OCI-LY7 (cell line): ENCODE measurements around the gene KCNH6. TPM values are rescaled to one million over a fixed set of nuclear protein-coding genes. Genes with fewer than 3 reads are reported as not detected.

Experiments
- BruUV-seq: library from RNA; stranded (reverse); fragments of 400-500 nt; replicated peaks from 2 replicates; lab custom pipeline; 2021; lab: Mats Ljungman, UMichigan
- CTCF ChIA-PET: fragments of 300-600 bp; sonication (Branson Sonifier 250); formaldehyde crosslinking; loops from one replicate; lab custom pipeline; 2022; ENCODE audit warnings: antibody characterized with exemption; ENCODE audit not compliant: unreplicated experiment; lab: Charles Lee
- POLR2A ChIA-PET: fragments of 300-600 bp; sonication (Branson Sonifier 250); formaldehyde crosslinking; loops from one replicate; lab custom pipeline; 2022; ENCODE audit warnings: antibody characterized with exemption; lab: Charles Lee
- DNase-seq: peaks from one replicate; pipeline ENCODE4 v3.0.0-alpha.2; 2015; ENCODE audit warnings: low spot score
- H2AFZ ChIP-seq: fragments of 200-600 bp; sonication (generic), shearing (Covaris generic); 2 replicates; pipeline ENCODE4 v1.6.1; 2014; ENCODE audit warnings: mild to moderate bottlenecking, antibody characterized with exemption, low read length, moderate library complexity
- H3K27ac ChIP-seq: fragments of 200-600 bp; sonication (generic); 2 replicates; pipeline ENCODE4 v1.5.1; 2014; ENCODE audit warnings: mixed run types, low read depth, mild to moderate bottlenecking, moderate library complexity, low read length, inconsistent platforms; ENCODE audit not compliant: poor library complexity, severe bottlenecking
- H3K36me3 ChIP-seq: fragments of 200-600 bp; sonication (generic); 2 replicates; pipeline ENCODE4 v1.6.1; 2014; ENCODE audit warnings: mild to moderate bottlenecking, antibody characterized with exemption, low read length, moderate library complexity, mixed read lengths; ENCODE audit not compliant: insufficient read depth
- H3K4me1 ChIP-seq: fragments of 200-600 bp; sonication (generic); 2 replicates; pipeline ENCODE4 v1.5.1; 2014; ENCODE audit warnings: mild to moderate bottlenecking, low read length; ENCODE audit not compliant: insufficient read depth, poor library complexity, severe bottlenecking
- H3K4me2 ChIP-seq: fragments of 200-600 bp; sonication (generic); 2 replicates; pipeline ENCODE4 v1.6.1; 2014; ENCODE audit warnings: mild to moderate bottlenecking, low read length
- H3K4me3 ChIP-seq: fragments of 200-600 bp; sonication (generic); 2 replicates; pipeline ENCODE4 v1.5.1; 2014; ENCODE audit warnings: mild to moderate bottlenecking, low read depth, low read length; ENCODE audit not compliant: poor library complexity, severe bottlenecking
- H3K79me2 ChIP-seq: fragments of 200-600 bp; sonication (generic); 2 replicates; pipeline ENCODE4 v1.6.1; 2016; ENCODE audit warnings: low read depth, mild to moderate bottlenecking, low read length, moderate library complexity, mixed read lengths; ENCODE audit not compliant: insufficient read depth
- H3K9me2 ChIP-seq: fragments of 200-600 bp; sonication (generic); 2 replicates; pipeline ENCODE4 v1.6.1; 2016; ENCODE audit warnings: mild to moderate bottlenecking, low read length, mixed read lengths; ENCODE audit not compliant: insufficient read depth
- H3K9me3 ChIP-seq: fragments of 200-600 bp; sonication (generic); 2 replicates; pipeline ENCODE4 v1.6.1; 2014; ENCODE audit warnings: mild to moderate bottlenecking, mixed run types, low read length, mixed read lengths
- H4K20me1 ChIP-seq: fragments of 200-600 bp; sonication (generic); 2 replicates; pipeline ENCODE4 v1.6.1; 2014; ENCODE audit warnings: mild to moderate bottlenecking, antibody characterized with exemption, low read length, moderate library complexity, mixed read lengths; ENCODE audit not compliant: insufficient read depth
- CTCF ChIP-seq: fragments of 200-600 bp; sonication (generic); conservative IDR thresholded peaks from 2 replicates; pipeline ENCODE4 v1.5.1; 2014; ENCODE audit warnings: mild to moderate bottlenecking, antibody characterized with exemption, low read length, moderate library complexity, mixed read lengths
- EZH2phosphoT487 ChIP-seq: fragments of 200-600 bp; sonication (generic); IDR thresholded peaks from 2 replicates; pipeline ENCODE4 v1.6.1; 2018; ENCODE audit warnings: low read depth, borderline replicate concordance, mild to moderate bottlenecking, mixed run types, antibody characterized with exemption, low read length, moderate library complexity, mixed read lengths
- intact Hi-C: fragments of 100-400 bp; cut with micrococcal nuclease; formaldehyde crosslinking; loops from one replicate; pipeline ENCODE4 v1.10.0; 2022; ENCODE audit not compliant: unreplicated experiment
- total RNA-seq, 2 experiments: library from RNA; depleted of rRNA in 1 of 2; stranded (reverse); fragments of >200 nt in 1 of 2; shearing (Covaris generic) in 1 of 2; gene quantifications; 2 replicates each; pipeline ENCODE4 v1.2.3, GENCODE V29; 2014 to 2022

KCNH6 gene
- total RNA-seq, 2 experiments from 2014 or later = not detected

GRCh38 chr17:63528183-63528582 is 5.0 kb downstream of the KCNH6 start:
- ChIA-PET POLR2A (no interaction called here), CTCF (no interaction called here)
- no peak overlapping the region for H3K4me3 ChIP-seq
- no peaks in the 10 kb centered on the region for H3K79me2 ChIP-seq
- no peak for TF ChIP-seq EZH2phosphoT487
- no peak overlapping the region for H3K4me2 ChIP-seq
- no peak overlapping the region for H2AFZ ChIP-seq
- no peaks in the 10 kb centered on the region for H3K9me2 ChIP-seq
- no TSS peak for BruUV-seq
- no peaks in the 10 kb centered on the region for H3K9me3 ChIP-seq
- intact Hi-C loops = no loop called here
- no peak overlapping the region for H3K27ac ChIP-seq
- H4K20me1 ChIP-seq = no peaks in the 10 kb centered on the region
- H3K4me1 ChIP-seq = no peaks in the 10 kb centered on the region
- no peak for DNase-seq
- H3K36me3 ChIP-seq = no peaks in the 10 kb centered on the region

GRCh38 chr17:63529711-63530556 is 6.8 kb downstream of the KCNH6 start:
- no peak for DNase-seq
- ChIA-PET POLR2A (no interaction called here), CTCF (no interaction called here)
- Histone ChIP-seq H3K9me3 (no peaks in the 10 kb centered on the region), H3K27ac (no peak overlapping the region), H3K4me2 (no peak overlapping the region), H3K4me3 (no peak overlapping the region), H3K4me1 (no peaks in the 10 kb centered on the region), H2AFZ (no peak overlapping the region), H3K36me3 (no peaks in the 10 kb centered on the region), H3K79me2 (no peaks in the 10 kb centered on the region), H4K20me1 (no peaks in the 10 kb centered on the region), H3K9me2 (no peaks in the 10 kb centered on the region)
- TF ChIP-seq CTCF = no peak
- intact Hi-C loops = no loop called here
- BruUV-seq = no TSS peak

GRCh38 chr17:63530557-63531021 is 7.4 kb downstream of the KCNH6 start:
- no peak overlapping the region for H3K4me2 ChIP-seq
- DNase-seq = no peak
- intact Hi-C loops = no loop called here
- POLR2A ChIA-PET = interaction anchor here (0.8 kb wide), 1 partner anchor 36 kb away, joined by 3 read pairs; no protein-coding TSS in a partner anchor
- no peaks in the 10 kb centered on the region for H3K9me2 ChIP-seq
- TF ChIP-seq CTCF = no peak
- TF ChIP-seq EZH2phosphoT487 = no peak
- BruUV-seq = no TSS peak
- no peaks in the 10 kb centered on the region for H3K4me1 ChIP-seq
- no peak overlapping the region for H2AFZ ChIP-seq
- no peaks in the 10 kb centered on the region for H4K20me1 ChIP-seq
- H3K9me3 ChIP-seq = no peaks in the 10 kb centered on the region
- H3K27ac ChIP-seq = no peak overlapping the region
- CTCF ChIA-PET = no interaction called here
- H3K4me3 ChIP-seq = no peak overlapping the region
- H3K36me3 ChIP-seq = no peaks in the 10 kb centered on the region
- no peaks in the 10 kb centered on the region for H3K79me2 ChIP-seq
